Endodermal cell (in vitro differentiated cells): Measurements from ENCODE around the gene AJUBA. TPM values are rescaled to one million over a fixed set of nuclear protein-coding genes. Genes with fewer than 3 reads are reported as not detected.
A peak's percentile ranks its signal among the peaks of the same experiment; 100 is the strongest.

ENCODE experiments used
- DNase-seq: peaks from one replicate; pipeline ENCODE4 v3.0.0-alpha.2; 2017
- H3K27ac ChIP-seq: 2 replicates; pipeline ENCODE4 v1.5.1; 2013; ENCODE audit warnings: mild to moderate bottlenecking, low read depth, low read length, moderate library complexity
- H3K27me3 ChIP-seq: 2 replicates; pipeline ENCODE4 v1.6.1; 2013; ENCODE audit warnings: mild to moderate bottlenecking, low read length, moderate library complexity; ENCODE audit not compliant: insufficient read depth, control insufficient read depth, poor library complexity, severe bottlenecking
- H3K36me3 ChIP-seq: 2 replicates; pipeline ENCODE4 v1.7.0; 2013; ENCODE audit warnings: mild to moderate bottlenecking, low read length, moderate library complexity; ENCODE audit not compliant: control insufficient read depth, insufficient read depth
- H3K4me1 ChIP-seq: one replicate; pipeline ENCODE4 v1.7.0; 2013; ENCODE audit warnings: low read length; ENCODE audit not compliant: control insufficient read depth, insufficient read depth
- H3K4me3 ChIP-seq: 2 replicates; pipeline ENCODE4 v1.5.1; 2013; ENCODE audit warnings: mild to moderate bottlenecking, low read length, moderate library complexity
- H3K9ac ChIP-seq: 2 replicates; pipeline ENCODE4 v1.6.1; 2013; ENCODE audit warnings: mild to moderate bottlenecking, low read length, moderate library complexity; ENCODE audit not compliant: poor library complexity, severe bottlenecking; ENCODE audit errors: extremely low read depth
- H3K9me3 ChIP-seq: 2 replicates; pipeline ENCODE4 v1.6.1; 2013; ENCODE audit warnings: mild to moderate bottlenecking, low read length, moderate library complexity; ENCODE audit not compliant: control insufficient read depth
- H3K27ac Mint-ChIP-seq: 2 replicates; pipeline ENCODE4 v1.8.0; 2020; ENCODE audit warnings: mixed read lengths
- H3K27me3 Mint-ChIP-seq: 2 replicates; pipeline ENCODE4 v1.8.0; 2021; ENCODE audit warnings: mild to moderate bottlenecking, mixed read lengths; ENCODE audit not compliant: insufficient read depth
- H3K36me3 Mint-ChIP-seq: 2 replicates; pipeline ENCODE4 v1.8.0; 2020; ENCODE audit warnings: low read depth, mixed read lengths
- H3K4me1 Mint-ChIP-seq: 2 replicates; pipeline ENCODE4 v1.8.0; 2020; ENCODE audit warnings: mixed read lengths
- H3K4me3 Mint-ChIP-seq: 2 replicates; pipeline ENCODE4 v1.8.0; 2020; ENCODE audit warnings: mild to moderate bottlenecking, moderate library complexity, mixed read lengths
- H3K9me3 Mint-ChIP-seq: 2 replicates; pipeline ENCODE4 v1.8.0; 2020; ENCODE audit warnings: mild to moderate bottlenecking, mixed read lengths
- CTCF ChIP-seq: fragments of 200-600 bp; sonication (generic); conservative IDR thresholded peaks from 2 replicates; pipeline ENCODE4 v1.5.0; 2021; ENCODE audit warnings: antibody characterized with exemption, mild to moderate bottlenecking
- WGBS, 2 experiments: methylation state at CpG; one replicate each; pipeline versions ENCODE4 v1.1.5 to v1.1.7; 2013; ENCODE audit warnings: missing lambda C conversion rate in 2 of 2, mixed read lengths in 1 of 2; ENCODE audit not compliant: insufficient coverage in 1 of 2, insufficient read length in 1 of 2; 5-methylcytosine and 5-hydroxymethylcytosine counted together
- total RNA-seq, 2 donors: library from RNA; stranded (reverse); fragmentation: NEBNext Ultra II Directional in 1 of 2; extraction: Animal tissue kit (Norgen Biotek cat#: 25700) in 1 of 2; gene quantifications; 2 replicates in 1 of 2; 3 replicates in 1 of 2; pipeline ENCODE4 v1.2.1, GENCODE V29; 2021

AJUBA gene
- total RNA-seq, 2 donors from 2014 or later = 34.2 to 51.4 TPM

GRCh38 chr14:22987291-22987690 is 4.9 kb upstream of the AJUBA start:
- Mint-ChIP-seq H3K36me3 (peaks cover 6% of the 10 kb centered on the region), H3K4me3 (no peak overlapping the region), H3K27me3 (no peaks in the 10 kb centered on the region), H3K9me3 (no peaks in the 10 kb centered on the region), H3K4me1 (peaks cover 18% of the 10 kb centered on the region), H3K27ac (no peak overlapping the region)
- DNase-seq = no peak
- no peak overlapping the region for H3K4me3 ChIP-seq
- 88 to 94% methylated on average over 2 to 8 of the region's 8 CpGs for WGBS, 2 experiments
- no peaks in the 10 kb centered on the region for H3K9me3 ChIP-seq
- H3K9ac ChIP-seq = no peak overlapping the region
- H3K36me3 ChIP-seq = no peaks in the 10 kb centered on the region
- no peaks in the 10 kb centered on the region for H3K27me3 ChIP-seq
- TF ChIP-seq CTCF = no peak
- no peak overlapping the region for H3K27ac ChIP-seq
- H3K4me1 ChIP-seq = peaks cover 7% of the 10 kb centered on the region

GRCh38 chr14:22986508-22987054 is 4.2 kb upstream of the AJUBA start:
- peaks cover 18% of the 10 kb centered on the region for H3K4me1 Mint-ChIP-seq
- H3K9me3 Mint-ChIP-seq = no peaks in the 10 kb centered on the region
- H3K36me3 Mint-ChIP-seq = peaks cover 3% of the 10 kb centered on the region
- Histone ChIP-seq H3K9me3 (no peaks in the 10 kb centered on the region), H3K36me3 (no peaks in the 10 kb centered on the region), H3K9ac (no peak overlapping the region), H3K4me1 (peaks cover 7% of the 10 kb centered on the region), H3K27me3 (no peaks in the 10 kb centered on the region), H3K27ac (no peak overlapping the region), H3K4me3 (no peak overlapping the region)
- no peak overlapping the region for H3K27ac Mint-ChIP-seq
- H3K27me3 Mint-ChIP-seq = no peaks in the 10 kb centered on the region
- peak; percentile 96 for DNase-seq
- TF ChIP-seq CTCF = peak; percentile 96
- no peak overlapping the region for H3K4me3 Mint-ChIP-seq
- 0 to 29% methylated on average over 2 to 3 of the region's 5 CpGs for whole genome bisulfite sequencing, 2 experiments

- WGBS, 2 experiments = 56 to 86% methylated on average over 1 to 2 of the region's 2 CpGs
- peaks cover 3% of the 10 kb centered on the region for H3K27me3 Mint-ChIP-seq
Measured at GRCh38 chr14:22985894-22986507, 3.6 kb upstream of the AJUBA start.

More at GRCh38 chr14:22985894-22986507, 3.6 kb upstream of the AJUBA start:
- no peaks in the 10 kb centered on the region for H3K9me3 Mint-ChIP-seq
- H3K4me3 Mint-ChIP-seq = no peak overlapping the region
- peaks cover 3% of the 10 kb centered on the region for H3K36me3 Mint-ChIP-seq
- H3K36me3 ChIP-seq = no peaks in the 10 kb centered on the region
- H3K9me3 ChIP-seq = no peaks in the 10 kb centered on the region
- TF ChIP-seq CTCF = no peak
- H3K27ac Mint-ChIP-seq = no peak overlapping the region
- H3K4me1 ChIP-seq = peaks cover 7% of the 10 kb centered on the region
- H3K4me3 ChIP-seq = no peak overlapping the region
- H3K27me3 ChIP-seq = no peaks in the 10 kb centered on the region
- H3K27ac ChIP-seq = no peak overlapping the region
- no peak overlapping the region for H3K9ac ChIP-seq
- peaks cover 18% of the 10 kb centered on the region for H3K4me1 Mint-ChIP-seq
- no peak for DNase-seq
